Stimulated activated naive CD8-positive, alpha-beta T cell treated with anti-CD3 and anti-CD28 coated beads, Interleukin-15, Interleukin-2, amounts not matched to agents 100 ng/mL and 50 ng/mL, for 24 hours (primary cell): ENCODE measurements around the gene DPM3.
"Not testable (repeated sequence)": the region's sequence is repeated elsewhere in the genome, so short reads cannot be mapped to it uniquely, and the experiment has no call there.

Experiments used
- H3K27ac Mint-ChIP-seq: one replicate; pipeline ENCODE4 v1.8.0; 2021; ENCODE audit warnings: mild to moderate bottlenecking, mixed read lengths
- H3K27me3 Mint-ChIP-seq: one replicate; pipeline ENCODE4 v1.8.0; 2021; ENCODE audit warnings: mixed read lengths
- H3K36me3 Mint-ChIP-seq: one replicate; pipeline ENCODE4 v1.8.0; 2021; ENCODE audit warnings: low read depth, mixed read lengths
- H3K4me1 Mint-ChIP-seq: one replicate; pipeline ENCODE4 v1.8.0; 2021; ENCODE audit warnings: low read depth, mixed read lengths
- H3K4me3 Mint-ChIP-seq: one replicate; pipeline ENCODE4 v1.8.0; 2021; ENCODE audit warnings: mild to moderate bottlenecking, mixed read lengths
- H3K9me3 Mint-ChIP-seq: one replicate; pipeline ENCODE4 v1.8.0; 2021; ENCODE audit warnings: mixed read lengths

The DPM3 gene

DNA sequence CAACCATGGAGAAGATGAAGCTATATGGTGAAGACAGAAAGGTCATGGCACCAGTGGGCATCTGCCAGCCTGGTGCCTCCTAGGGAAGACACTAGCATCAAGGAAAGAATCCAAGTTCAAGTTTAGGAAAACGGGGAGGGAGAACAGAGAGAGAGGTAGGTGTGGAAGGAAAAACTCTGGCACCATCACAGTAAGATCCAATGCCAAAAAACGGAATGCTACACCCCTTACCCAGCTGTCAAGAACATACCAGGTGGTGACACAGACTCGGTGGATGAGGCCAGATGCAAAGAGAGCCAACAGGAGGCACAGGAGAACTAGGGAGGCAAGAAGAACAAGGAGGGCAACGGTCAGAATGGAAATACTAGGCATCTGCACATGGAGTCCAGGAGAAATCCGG is 29.2 kb upstream of the DPM3 start:
- no peak overlapping the region for H3K4me3 Mint-ChIP-seq
- H3K9me3 Mint-ChIP-seq = no peaks in the 10 kb centered on the region
- peak overlapping the region; percentile 22 for H3K27ac Mint-ChIP-seq
- H3K4me1 Mint-ChIP-seq = peaks cover 45% of the 10 kb centered on the region
- peaks cover 30% of the 10 kb centered on the region for H3K36me3 Mint-ChIP-seq
- no peaks in the 10 kb centered on the region for H3K27me3 Mint-ChIP-seq

GRCh38 chr1:155168456-155169210 is 28.3 kb upstream of the DPM3 start:
- no peak overlapping the region for H3K27ac Mint-ChIP-seq
- H3K4me3 Mint-ChIP-seq = no peak overlapping the region
- H3K27me3 Mint-ChIP-seq = no peaks in the 10 kb centered on the region
- peaks cover 38% of the 10 kb centered on the region for H3K4me1 Mint-ChIP-seq
- H3K36me3 Mint-ChIP-seq = peaks cover 30% of the 10 kb centered on the region
- no peaks in the 10 kb centered on the region for H3K9me3 Mint-ChIP-seq

DNA sequence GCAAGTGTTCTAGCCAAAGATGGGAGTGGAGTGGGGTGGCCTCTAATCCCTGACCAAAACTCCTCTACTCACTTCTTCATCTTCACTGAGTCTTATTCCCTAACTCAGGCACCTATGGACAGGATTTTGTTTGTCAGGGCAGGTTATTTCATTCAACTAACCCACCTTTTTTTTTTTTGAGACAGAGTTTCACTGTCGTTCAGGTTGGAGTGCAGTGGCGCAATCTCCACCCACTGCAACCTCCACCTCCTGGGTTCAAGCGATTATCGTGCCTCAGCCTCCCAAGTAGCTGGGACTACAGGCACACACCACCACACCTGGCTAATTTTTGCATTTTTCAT is 27.7 kb upstream of the DPM3 start:
- H3K4me1 Mint-ChIP-seq = peaks cover 33% of the 10 kb centered on the region
- H3K27me3 Mint-ChIP-seq, H3K4me3 Mint-ChIP-seq, H3K9me3 Mint-ChIP-seq, H3K27ac Mint-ChIP-seq: not testable (repeated sequence)
- H3K36me3 Mint-ChIP-seq = peaks cover 28% of the 10 kb centered on the region

- Mint-ChIP-seq H3K27ac (peak overlapping the region; percentile 65), H3K4me3 (peak overlapping the region; percentile 75), H3K36me3 (peaks cover 27% of the 10 kb centered on the region), H3K27me3 (no peaks in the 10 kb centered on the region), H3K9me3 (no peaks in the 10 kb centered on the region), H3K4me1 (peaks cover 30% of the 10 kb centered on the region)
Measured at GRCh38 chr1:155167166-155168104, 27.1 kb upstream of the DPM3 start.

- H3K36me3 Mint-ChIP-seq = peaks cover 20% of the 10 kb centered on the region
- H3K4me3 Mint-ChIP-seq = no peak overlapping the region
- no peaks in the 10 kb centered on the region for H3K27me3 Mint-ChIP-seq
- peaks cover 22% of the 10 kb centered on the region for H3K4me1 Mint-ChIP-seq
- H3K9me3 Mint-ChIP-seq = no peaks in the 10 kb centered on the region
- no peak overlapping the region for H3K27ac Mint-ChIP-seq
Measured at GRCh38 chr1:155166471-155167165, 26.3 kb upstream of the DPM3 start.

DNA sequence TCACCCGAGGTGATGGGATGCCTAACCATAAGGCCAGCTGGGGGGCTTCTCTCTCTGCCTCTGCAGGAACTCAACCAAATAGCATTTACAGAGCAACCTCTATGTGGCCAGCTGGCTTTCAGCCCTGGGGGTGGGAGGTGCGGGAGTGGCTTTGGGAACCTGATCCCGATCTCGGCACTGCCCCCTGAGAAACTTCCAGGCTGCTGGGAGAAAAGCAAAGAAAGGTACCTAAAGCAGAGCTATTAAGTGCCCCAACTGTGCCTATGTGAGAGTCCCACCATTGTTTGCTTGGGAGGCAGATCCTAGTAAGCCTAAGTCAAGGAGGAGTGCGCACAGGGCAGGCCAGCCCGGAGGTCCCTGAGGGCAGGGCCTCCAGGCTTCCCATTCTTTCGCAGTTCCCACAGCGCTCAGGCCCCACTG is 25.7 kb upstream of the DPM3 start:
- peaks cover 16% of the 10 kb centered on the region for H3K4me1 Mint-ChIP-seq
- H3K27ac Mint-ChIP-seq = no peak overlapping the region
- peaks cover 16% of the 10 kb centered on the region for H3K36me3 Mint-ChIP-seq
- no peaks in the 10 kb centered on the region for H3K27me3 Mint-ChIP-seq
- no peak overlapping the region for H3K4me3 Mint-ChIP-seq
- H3K9me3 Mint-ChIP-seq = no peaks in the 10 kb centered on the region

GRCh38 chr1:155164625-155165024 is 24.3 kb upstream of the DPM3 start:
- not testable (repeated sequence) for H3K4me3 Mint-ChIP-seq, H3K9me3 Mint-ChIP-seq, H3K27ac Mint-ChIP-seq, H3K36me3 Mint-ChIP-seq, H3K27me3 Mint-ChIP-seq
- peaks cover 16% of the 10 kb centered on the region for H3K4me1 Mint-ChIP-seq

- H3K9me3 Mint-ChIP-seq, H3K27me3 Mint-ChIP-seq, H3K27ac Mint-ChIP-seq, H3K4me3 Mint-ChIP-seq, H3K36me3 Mint-ChIP-seq: not testable (repeated sequence)
- H3K4me1 Mint-ChIP-seq = peaks cover 12% of the 10 kb centered on the region
Measured at GRCh38 chr1:155163785-155164184, 23.5 kb upstream of the DPM3 start.

DNA sequence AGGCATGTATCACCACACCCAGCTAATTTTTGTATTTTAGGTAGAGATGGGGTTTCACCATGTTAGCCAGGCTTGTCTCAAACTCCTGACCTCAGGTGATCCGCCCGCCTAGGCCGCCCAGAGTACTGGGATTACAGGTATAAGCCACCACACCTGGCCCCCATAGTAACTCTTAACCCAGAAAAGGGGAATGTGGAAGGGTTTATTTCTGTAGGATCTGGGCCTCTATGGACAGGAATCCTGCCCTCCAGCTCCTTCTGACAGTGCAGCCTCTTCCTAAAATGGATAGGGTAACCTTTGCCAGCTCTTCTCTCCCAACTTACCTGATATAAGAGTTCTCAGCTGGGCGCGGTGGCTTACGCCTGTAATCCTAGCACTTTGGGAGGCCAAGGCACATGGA is 22.3 kb upstream of the DPM3 start:
- not testable (repeated sequence) for H3K9me3 Mint-ChIP-seq, H3K27me3 Mint-ChIP-seq, H3K27ac Mint-ChIP-seq, H3K4me1 Mint-ChIP-seq, H3K36me3 Mint-ChIP-seq, H3K4me3 Mint-ChIP-seq

DNA sequence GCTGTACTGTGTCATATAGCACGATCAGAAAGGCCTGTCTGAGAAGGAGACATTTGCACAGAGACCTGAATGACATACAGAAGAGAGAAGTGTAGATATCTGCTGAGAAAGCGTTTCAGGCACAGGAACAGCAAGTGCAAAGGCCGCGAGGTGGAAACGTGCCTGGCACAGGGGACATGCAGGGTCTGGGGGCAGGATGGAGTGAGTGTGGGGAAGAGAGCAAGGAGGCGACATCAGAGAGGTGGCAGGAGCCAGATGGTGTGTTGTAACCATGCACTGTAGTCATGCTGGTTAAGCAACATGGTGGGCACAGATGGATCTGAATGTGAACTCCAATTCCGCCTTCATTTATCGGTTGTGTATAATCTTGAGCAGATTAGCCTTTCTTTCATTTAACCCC is 19.8 kb upstream of the DPM3 start:
- H3K4me1 Mint-ChIP-seq = no peaks in the 10 kb centered on the region

GRCh38 chr1:155158991-155159390 is 18.7 kb upstream of the DPM3 start:
- H3K36me3 Mint-ChIP-seq = no peaks in the 10 kb centered on the region
- H3K4me3 Mint-ChIP-seq = no peak overlapping the region
- H3K9me3 Mint-ChIP-seq = no peaks in the 10 kb centered on the region
- H3K4me1 Mint-ChIP-seq = no peaks in the 10 kb centered on the region
- H3K27me3 Mint-ChIP-seq = no peaks in the 10 kb centered on the region
- no peak overlapping the region for H3K27ac Mint-ChIP-seq

More for the DNA sequence above, 19.8 kb upstream of the DPM3 start:
- Mint-ChIP-seq H3K27me3 (no peaks in the 10 kb centered on the region), H3K4me3 (no peak overlapping the region), H3K36me3 (no peaks in the 10 kb centered on the region), H3K9me3 (no peaks in the 10 kb centered on the region), H3K27ac (no peak overlapping the region)

DNA sequence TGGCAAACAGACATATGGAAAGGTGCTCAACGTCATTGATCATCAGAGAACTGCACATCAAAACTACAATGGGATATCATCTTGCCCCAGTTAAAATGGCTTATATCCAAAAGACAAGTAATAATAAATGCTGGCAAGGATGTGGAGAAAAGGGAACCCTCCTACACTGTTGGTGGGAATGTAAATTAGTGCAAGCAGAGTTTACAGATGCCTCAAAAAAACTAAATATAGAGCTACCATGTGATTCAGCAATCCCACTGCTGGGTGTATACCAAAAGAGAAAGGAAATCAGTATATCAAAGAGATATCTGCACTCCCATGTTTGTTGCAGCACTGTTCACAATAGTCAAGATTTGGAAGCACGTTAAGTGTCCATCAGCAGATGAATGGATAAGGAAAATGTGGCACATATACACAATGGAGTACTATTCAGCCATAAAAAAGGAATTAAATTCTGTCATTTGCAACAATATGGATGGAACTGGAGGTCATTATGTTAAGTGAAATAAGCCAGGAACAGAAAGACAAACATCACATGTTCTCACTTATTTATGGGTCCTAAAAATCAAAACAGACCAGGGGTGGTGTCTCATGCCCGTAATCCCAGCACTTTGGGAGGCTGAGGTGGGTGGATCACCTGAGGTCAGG is 15.8 kb upstream of the DPM3 start:
- not testable (repeated sequence) for H3K9me3 Mint-ChIP-seq, H3K4me1 Mint-ChIP-seq, H3K27ac Mint-ChIP-seq, H3K36me3 Mint-ChIP-seq, H3K4me3 Mint-ChIP-seq, H3K27me3 Mint-ChIP-seq

GRCh38 chr1:155145491-155145890 is 5.2 kb upstream of the DPM3 start:
- Mint-ChIP-seq H3K4me1 (peaks cover 18% of the 10 kb centered on the region), H3K4me3 (no peak overlapping the region), H3K36me3 (no peaks in the 10 kb centered on the region), H3K27ac (no peak overlapping the region), H3K9me3 (no peaks in the 10 kb centered on the region), H3K27me3 (peaks cover 9% of the 10 kb centered on the region)

DNA sequence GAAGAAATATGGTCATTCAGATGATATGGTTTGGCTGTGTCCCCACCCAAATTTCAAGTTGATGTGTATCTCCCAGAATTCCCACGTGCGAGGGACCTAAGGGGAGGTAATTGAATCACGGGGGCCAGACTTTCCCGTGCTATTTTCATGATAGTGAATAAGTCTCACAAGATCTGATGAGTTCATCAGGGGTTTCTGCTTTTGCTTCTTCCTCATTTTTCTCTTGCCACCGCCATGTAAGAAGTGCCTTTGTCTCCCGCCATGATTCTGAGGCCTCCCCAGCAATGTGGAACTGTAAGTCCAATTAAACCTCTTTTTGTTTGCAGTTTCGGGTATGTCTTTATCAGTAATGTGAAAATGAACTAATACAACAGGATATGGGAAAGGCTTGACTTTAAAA is 1.4 kb upstream of the DPM3 start:
- no peaks in the 10 kb centered on the region for H3K9me3 Mint-ChIP-seq
- H3K27ac Mint-ChIP-seq = no peak overlapping the region
- H3K4me3 Mint-ChIP-seq = no peak overlapping the region
- peaks cover 9% of the 10 kb centered on the region for H3K27me3 Mint-ChIP-seq
- H3K36me3 Mint-ChIP-seq = peaks cover 23% of the 10 kb centered on the region
- H3K4me1 Mint-ChIP-seq = peaks cover 31% of the 10 kb centered on the region

GRCh38 chr1:155140630-155140953 is 261 bp upstream of the DPM3 start:
- peaks cover 2% of the 10 kb centered on the region for H3K27me3 Mint-ChIP-seq
- peak overlapping the region; percentile 81 for H3K27ac Mint-ChIP-seq
- H3K4me1 Mint-ChIP-seq = peaks cover 37% of the 10 kb centered on the region
- H3K36me3 Mint-ChIP-seq = peaks cover 23% of the 10 kb centered on the region
- H3K9me3 Mint-ChIP-seq = no peaks in the 10 kb centered on the region
- peak overlapping the region; percentile 93 for H3K4me3 Mint-ChIP-seq
